Ishikawa (cell line): ENCODE results near the gene WHRN.

Experiments used
- EGR1 ChIP-seq: IDR thresholded peaks from 2 replicates; pipeline ENCODE4 v1.6.1; 2012
- EP300 ChIP-seq: IDR thresholded peaks from 2 replicates; pipeline ENCODE4 v1.6.1; 2012; ENCODE audit warnings: borderline replicate concordance
- FOXM1 ChIP-seq: IDR thresholded peaks from 2 replicates; pipeline ENCODE4 v1.6.1; 2012; ENCODE audit warnings: low read depth, borderline replicate concordance
- NFIC ChIP-seq: IDR thresholded peaks from 2 replicates; pipeline ENCODE4 v1.6.1; 2012
- RAD21 ChIP-seq: IDR thresholded peaks from 2 replicates; pipeline ENCODE4 v1.6.1; 2012; ENCODE audit warnings: low read depth
- TF ChIP-seq, protein P1 (sequence below): IDR thresholded peaks from 2 replicates; pipeline ENCODE4 v1.6.1; 2012

DNA sequence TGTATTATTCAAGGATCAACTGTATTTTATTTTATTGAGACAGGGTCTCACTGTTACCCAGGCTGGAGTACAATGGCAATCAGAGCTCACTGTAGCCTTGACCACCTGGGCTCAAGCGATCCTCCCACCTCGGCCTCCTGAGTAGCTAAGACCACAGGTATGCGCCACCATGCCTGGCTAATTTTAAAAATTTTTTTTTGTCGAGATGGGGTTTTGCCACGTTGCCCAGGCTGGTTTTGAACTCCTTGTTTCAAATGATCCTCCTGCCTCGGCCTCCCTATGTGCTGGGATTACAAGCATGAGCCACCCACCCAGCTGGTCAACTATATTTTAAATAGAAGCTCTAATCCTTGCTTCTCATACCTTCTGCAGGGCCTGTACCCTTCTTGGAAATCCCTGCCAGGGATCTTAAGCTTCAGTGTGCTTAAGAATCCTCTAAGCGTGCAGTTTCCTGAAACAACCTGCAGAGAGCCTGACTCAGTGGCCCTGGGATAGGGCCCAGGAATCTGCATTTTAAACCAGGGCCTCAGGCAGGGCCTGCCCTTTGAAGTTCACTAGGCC is 120.4 kb downstream of the WHRN start:
- TF ChIP-seq FOXM1: no peak
- TF ChIP-seq EP300: no peak
- no peak for TF ChIP-seq NFIC
- TF ChIP-seq, protein P1, sequence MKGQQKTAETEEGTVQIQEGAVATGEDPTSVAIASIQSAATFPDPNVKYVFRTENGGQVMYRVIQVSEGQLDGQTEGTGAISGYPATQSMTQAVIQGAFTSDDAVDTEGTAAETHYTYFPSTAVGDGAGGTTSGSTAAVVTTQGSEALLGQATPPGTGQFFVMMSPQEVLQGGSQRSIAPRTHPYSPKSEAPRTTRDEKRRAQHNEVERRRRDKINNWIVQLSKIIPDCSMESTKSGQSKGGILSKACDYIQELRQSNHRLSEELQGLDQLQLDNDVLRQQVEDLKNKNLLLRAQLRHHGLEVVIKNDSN: no peak
- TF ChIP-seq EGR1: no peak
- TF ChIP-seq RAD21: no peak
